ENCODE results near the gene TMEM255B.
A peak's percentile ranks its signal among the peaks of the same experiment; 100 is the strongest.

The TMEM255B gene

GRCh38 chr13:113731192-113732175 lies 27.5 kb upstream of the TMEM255B start:
- Mint-ChIP-seq H3K4me1 (no peaks in the 10 kb centered on the region), H3K27ac (no peak overlapping the region), H3K4me3 (no peak overlapping the region), H3K27me3 (peaks cover 39% of the 10 kb centered on the region), H3K9me3 (no peaks in the 10 kb centered on the region)
- DNase-seq (no peak), ATAC-seq (no peak)

- Mint-ChIP-seq H3K4me1 (no peaks in the 10 kb centered on the region), H3K4me3 (no peak overlapping the region), H3K27ac (no peak overlapping the region), H3K9me3 (no peaks in the 10 kb centered on the region), H3K27me3 (peaks cover 39% of the 10 kb centered on the region)
- ATAC-seq: no peak
- DNase-seq: no peak
Observed at GRCh38 chr13:113732176-113732960, 26.7 kb upstream of the TMEM255B start.

GRCh38 chr13:113732961-113733950 lies 25.8 kb upstream of the TMEM255B start:
- DNase-seq (no peak), ATAC-seq (no peak)
- Mint-ChIP-seq H3K27ac (no peak overlapping the region), H3K9me3 (no peaks in the 10 kb centered on the region), H3K4me3 (no peak overlapping the region), H3K4me1 (no peaks in the 10 kb centered on the region), H3K27me3 (peaks cover 37% of the 10 kb centered on the region)

GRCh38 chr13:113734099-113734825 lies 24.8 kb upstream of the TMEM255B start:
- ATAC-seq (no peak), DNase-seq (no peak)
- no peak overlapping the region for H3K27ac Mint-ChIP-seq
- peaks cover 30% of the 10 kb centered on the region for H3K27me3 Mint-ChIP-seq
- no peaks in the 10 kb centered on the region for H3K4me1 Mint-ChIP-seq
- H3K4me3 Mint-ChIP-seq: no peak overlapping the region
- no peaks in the 10 kb centered on the region for H3K9me3 Mint-ChIP-seq

- ATAC-seq (no peak), DNase-seq (no peak)
- no peak overlapping the region for H3K27ac Mint-ChIP-seq
- no peaks in the 10 kb centered on the region for H3K9me3 Mint-ChIP-seq
- no peaks in the 10 kb centered on the region for H3K4me1 Mint-ChIP-seq
- H3K4me3 Mint-ChIP-seq: no peak overlapping the region
- H3K27me3 Mint-ChIP-seq: peaks cover 30% of the 10 kb centered on the region
Observed at GRCh38 chr13:113734826-113735125, 24.2 kb upstream of the TMEM255B start.

GRCh38 chr13:113735194-113735593 lies 23.8 kb upstream of the TMEM255B start:
- Mint-ChIP-seq H3K27ac (no peak overlapping the region), H3K4me3 (no peak overlapping the region), H3K27me3 (peaks cover 30% of the 10 kb centered on the region), H3K9me3 (no peaks in the 10 kb centered on the region), H3K4me1 (no peaks in the 10 kb centered on the region)
- no peak for ATAC-seq
- DNase-seq: no peak

GRCh38 chr13:113735750-113736149 lies 23.3 kb upstream of the TMEM255B start:
- Mint-ChIP-seq H3K4me3 (no peak overlapping the region), H3K27ac (no peak overlapping the region), H3K27me3 (peaks cover 30% of the 10 kb centered on the region), H3K4me1 (peaks cover 3% of the 10 kb centered on the region), H3K9me3 (no peaks in the 10 kb centered on the region)
- ATAC-seq (peak; percentile 65), DNase-seq (no peak)

GRCh38 chr13:113736258-113736731 lies 22.7 kb upstream of the TMEM255B start:
- H3K9me3 Mint-ChIP-seq: no peaks in the 10 kb centered on the region
- H3K27ac Mint-ChIP-seq: peak overlapping the region in 1 of 2 donors; percentile 49

GRCh38 chr13:113737803-113738202 lies 21.2 kb upstream of the TMEM255B start:
- no peaks in the 10 kb centered on the region for H3K9me3 Mint-ChIP-seq
- H3K27ac Mint-ChIP-seq: no peak overlapping the region
- H3K4me1 Mint-ChIP-seq: peaks cover 24% of the 10 kb centered on the region
- H3K4me3 Mint-ChIP-seq: no peak overlapping the region
- ATAC-seq (no peak), DNase-seq (no peak)
- H3K27me3 Mint-ChIP-seq: peaks cover 38% of the 10 kb centered on the region

More at GRCh38 chr13:113736258-113736731, 22.7 kb upstream of the TMEM255B start:
- H3K4me3 Mint-ChIP-seq: no peak overlapping the region
- H3K27me3 Mint-ChIP-seq: peaks cover 31% of the 10 kb centered on the region
- ATAC-seq: peak; percentile 10
- peaks cover 8% of the 10 kb centered on the region for H3K4me1 Mint-ChIP-seq
- no peak for DNase-seq

- Mint-ChIP-seq H3K27me3 (peaks cover 50% of the 10 kb centered on the region), H3K9me3 (no peaks in the 10 kb centered on the region), H3K4me1 (peaks cover 28% of the 10 kb centered on the region), H3K27ac (peak overlapping the region in 1 of 2 donors; percentile 34), H3K4me3 (no peak overlapping the region)
- DNase-seq (no peak), ATAC-seq (no peak)
Observed at GRCh38 chr13:113739527-113740285, 19.3 kb upstream of the TMEM255B start.

GRCh38 chr13:113740286-113740556 lies 18.8 kb upstream of the TMEM255B start:
- Mint-ChIP-seq H3K4me3 (no peak overlapping the region), H3K27ac (no peak overlapping the region), H3K4me1 (peaks cover 28% of the 10 kb centered on the region), H3K27me3 (peaks cover 53% of the 10 kb centered on the region), H3K9me3 (no peaks in the 10 kb centered on the region)
- ATAC-seq: no peak
- DNase-seq: no peak

- DNase-seq (no peak), ATAC-seq (no peak)
- Mint-ChIP-seq H3K27ac (no peak overlapping the region), H3K27me3 (peaks cover 53% of the 10 kb centered on the region), H3K9me3 (no peaks in the 10 kb centered on the region), H3K4me1 (peaks cover 28% of the 10 kb centered on the region), H3K4me3 (no peak overlapping the region)
Observed at GRCh38 chr13:113740661-113741060, 18.4 kb upstream of the TMEM255B start.

GRCh38 chr13:113741191-113741668 lies 17.8 kb upstream of the TMEM255B start:
- no peak overlapping the region for H3K4me3 Mint-ChIP-seq
- ATAC-seq: no peak
- peaks cover 53% of the 10 kb centered on the region for H3K27me3 Mint-ChIP-seq
- H3K27ac Mint-ChIP-seq: no peak overlapping the region
- H3K9me3 Mint-ChIP-seq: no peaks in the 10 kb centered on the region
- H3K4me1 Mint-ChIP-seq: peaks cover 28% of the 10 kb centered on the region
- no peak for DNase-seq

- H3K4me3 Mint-ChIP-seq: peak overlapping the region in 1 of 2 donors; percentile 65
- DNase-seq (no peak), ATAC-seq (peak; percentile 79)
- no peak overlapping the region for H3K27ac Mint-ChIP-seq
- peaks cover 53% of the 10 kb centered on the region for H3K27me3 Mint-ChIP-seq
- peaks cover 28% of the 10 kb centered on the region for H3K4me1 Mint-ChIP-seq
- no peaks in the 10 kb centered on the region for H3K9me3 Mint-ChIP-seq
Observed at GRCh38 chr13:113742000-113742441, 17.0 kb upstream of the TMEM255B start.
